ENCODE measurements around the gene RERE.
A peak's percentile ranks its signal among the peaks of the same experiment; 100 is the strongest.
"Not testable (repeated sequence)": the region's sequence is repeated elsewhere in the genome, so short reads cannot be mapped to it uniquely, and the experiment has no call there.

The RERE gene

DNA sequence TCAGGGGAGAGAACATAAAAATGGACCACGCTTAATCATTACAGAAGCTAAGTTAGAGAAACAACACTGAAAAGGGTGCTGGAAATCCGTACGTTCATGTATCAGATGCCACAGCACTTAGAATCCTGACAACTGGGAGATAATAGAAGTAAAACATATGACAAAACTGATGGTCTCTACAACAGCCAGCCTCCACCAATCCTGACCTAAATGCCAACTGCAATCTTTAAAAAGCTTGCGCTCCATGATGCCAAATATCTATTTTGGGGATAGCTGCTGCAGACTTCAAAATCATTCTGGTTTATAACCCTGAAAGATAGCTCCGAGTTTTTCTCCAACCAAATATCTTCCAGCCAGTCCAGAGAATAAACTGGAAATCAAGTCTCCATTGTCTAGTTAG lies 178.3 kb downstream of the RERE start:
- DNase-seq (ENCODE audit: low read depth), result no peak

DNA sequence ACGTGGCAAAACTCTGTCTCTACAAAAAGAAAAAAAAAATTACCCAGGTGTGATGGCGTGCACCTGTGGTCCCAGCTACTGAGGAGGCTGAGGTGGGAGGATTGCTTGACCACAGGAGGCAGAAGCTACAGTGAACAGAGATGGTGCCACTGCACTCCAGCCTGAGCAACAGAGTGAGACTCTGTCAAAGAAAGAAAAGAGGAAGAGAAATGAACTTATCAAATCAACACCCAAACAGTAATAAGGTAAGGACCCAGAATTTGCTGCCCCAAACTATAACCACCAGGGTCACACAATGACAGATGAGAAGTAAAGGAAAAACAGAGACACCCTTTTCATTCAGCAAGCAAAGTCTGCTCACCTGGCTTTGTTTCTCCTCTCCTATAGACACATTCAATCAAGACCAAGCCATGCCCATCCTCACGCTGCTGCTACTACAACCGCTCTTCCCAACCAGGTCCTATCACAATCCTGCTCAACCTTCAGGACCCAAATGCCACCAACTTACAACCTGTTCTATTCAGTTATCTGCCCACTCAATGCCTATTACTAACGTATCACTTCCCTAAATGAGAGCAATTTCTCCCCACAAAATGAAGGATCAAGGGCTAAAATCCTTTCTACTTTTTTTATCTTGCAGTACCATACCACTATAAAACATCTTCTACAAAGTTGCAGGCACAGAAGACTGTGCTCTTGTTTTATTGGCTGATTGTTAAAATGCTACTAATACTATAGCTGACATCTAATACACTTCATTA lies 183.5 kb downstream of the RERE start:
- DNase-seq (ENCODE audit: low read depth), result no peak

DNA sequence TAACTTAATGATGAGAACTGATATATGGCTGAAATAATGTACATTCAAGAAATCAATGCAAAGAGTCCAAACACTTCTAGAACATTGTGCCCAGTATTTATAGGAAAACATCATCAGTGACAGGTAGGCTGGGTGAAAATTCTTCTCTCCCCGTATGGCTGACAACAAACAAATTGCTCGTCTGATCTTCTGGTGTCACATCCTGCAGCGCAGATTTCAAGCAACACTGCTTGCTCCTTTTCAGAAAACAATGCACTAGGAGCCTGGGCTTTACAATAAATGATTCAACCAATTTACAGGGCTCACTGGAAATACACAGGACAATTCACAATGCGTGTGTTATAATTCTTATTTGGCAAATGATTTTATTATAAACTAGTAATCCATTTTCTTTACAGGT lies 185.3 kb downstream of the RERE start:
- DNase-seq (ENCODE audit: low read depth), result no peak

DNA sequence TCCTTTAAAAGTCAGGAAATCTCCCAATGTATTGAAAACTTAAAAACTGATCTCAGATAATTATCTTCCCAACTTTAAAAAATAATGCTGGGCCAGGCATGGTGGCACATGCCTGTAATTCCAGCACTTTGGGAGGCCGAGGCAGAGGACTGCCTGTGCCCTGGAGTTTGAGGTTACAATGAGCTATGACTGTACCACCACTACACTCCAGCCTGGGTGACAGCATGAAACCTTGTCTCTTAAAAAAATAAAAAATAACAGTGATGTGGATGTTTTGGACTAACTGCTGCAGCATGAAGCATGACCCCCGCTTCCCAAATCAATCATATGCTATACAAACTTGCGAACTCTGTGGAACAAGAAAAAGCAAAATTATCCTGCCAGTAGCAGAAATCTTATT lies 186.3 kb downstream of the RERE start:
- DNase-seq (ENCODE audit: low read depth), result no peak

DNA sequence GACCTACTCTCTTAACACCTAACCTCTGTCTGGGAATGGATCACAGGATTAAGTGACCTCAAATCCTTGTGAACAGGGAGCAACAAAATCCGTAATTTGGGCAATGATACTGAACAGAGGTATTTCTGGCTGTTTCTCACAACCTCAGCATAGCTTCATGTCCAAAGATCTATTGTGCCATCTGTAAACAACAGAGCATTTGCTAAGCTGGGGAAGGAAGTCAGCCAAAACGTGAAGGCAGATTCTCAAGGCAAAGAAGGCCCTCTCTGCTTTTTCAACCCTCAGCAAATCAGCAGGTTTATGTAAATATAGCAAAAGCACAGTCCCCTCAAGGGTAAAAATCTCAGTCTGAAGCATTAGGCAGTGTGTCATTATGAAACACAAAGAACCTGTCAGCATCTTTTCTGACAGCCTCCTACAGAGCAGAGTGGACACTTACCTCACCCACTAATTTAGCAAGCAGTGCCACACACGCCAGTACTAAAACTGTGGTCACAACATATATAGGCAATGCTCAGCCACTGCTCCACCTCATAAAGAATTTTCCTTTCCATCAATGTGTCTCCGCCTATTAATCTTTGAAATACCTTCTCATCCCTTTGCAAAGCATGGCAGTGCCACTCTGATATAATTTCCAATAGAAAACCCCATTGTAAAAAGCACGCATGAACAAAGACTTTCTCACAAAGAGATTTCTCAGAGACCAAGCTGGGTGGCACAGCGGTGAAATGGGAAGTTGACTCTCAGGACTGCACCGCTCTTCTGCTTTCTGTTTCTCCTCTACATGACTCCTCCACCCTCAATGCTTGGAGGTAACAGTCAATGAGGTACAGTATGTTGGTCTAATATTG lies 188.0 kb downstream of the RERE start:
- DNase-seq (ENCODE audit: low read depth), result no peak

DNA sequence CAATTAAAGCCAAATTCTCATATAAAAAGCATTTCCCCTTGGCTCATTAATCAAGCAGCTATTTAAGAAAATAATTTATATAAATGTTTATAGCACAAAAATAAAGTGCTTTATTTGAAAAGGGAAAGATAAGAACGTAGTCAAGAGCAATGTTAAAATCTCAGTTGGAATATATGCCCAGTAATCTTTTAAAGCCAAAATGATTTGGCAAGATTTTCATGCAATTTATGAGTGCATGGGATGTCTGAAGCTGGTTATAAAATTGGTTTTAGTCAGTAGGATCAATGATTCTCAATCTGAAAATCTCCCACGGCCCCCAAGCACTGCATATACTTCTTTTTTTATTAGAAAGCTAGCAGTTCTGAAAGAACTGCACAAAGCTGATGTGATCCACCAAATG lies 188.8 kb downstream of the RERE start:
- no peak for DNase-seq (ENCODE audit: low read depth)

DNA sequence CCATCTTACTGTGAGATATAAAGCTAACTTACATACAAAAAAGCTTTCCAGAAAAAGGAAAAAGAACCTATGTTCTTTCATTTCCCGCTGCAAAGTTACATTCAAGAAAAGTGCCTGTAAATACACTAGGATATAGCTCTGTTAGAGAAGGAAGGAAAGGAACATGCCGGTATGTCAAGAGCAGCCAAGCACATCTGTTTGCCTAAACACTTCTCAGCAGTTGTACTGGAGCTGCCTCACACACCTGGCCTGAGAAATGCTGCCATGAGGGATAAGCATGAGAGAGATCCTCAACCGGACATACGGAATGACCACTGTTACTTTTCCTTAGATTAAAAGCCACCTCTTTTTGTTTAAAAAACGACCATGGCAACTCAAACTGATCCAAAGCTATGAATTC lies 189.7 kb downstream of the RERE start:
- DNase-seq (ENCODE audit: low read depth), result no peak

DNA sequence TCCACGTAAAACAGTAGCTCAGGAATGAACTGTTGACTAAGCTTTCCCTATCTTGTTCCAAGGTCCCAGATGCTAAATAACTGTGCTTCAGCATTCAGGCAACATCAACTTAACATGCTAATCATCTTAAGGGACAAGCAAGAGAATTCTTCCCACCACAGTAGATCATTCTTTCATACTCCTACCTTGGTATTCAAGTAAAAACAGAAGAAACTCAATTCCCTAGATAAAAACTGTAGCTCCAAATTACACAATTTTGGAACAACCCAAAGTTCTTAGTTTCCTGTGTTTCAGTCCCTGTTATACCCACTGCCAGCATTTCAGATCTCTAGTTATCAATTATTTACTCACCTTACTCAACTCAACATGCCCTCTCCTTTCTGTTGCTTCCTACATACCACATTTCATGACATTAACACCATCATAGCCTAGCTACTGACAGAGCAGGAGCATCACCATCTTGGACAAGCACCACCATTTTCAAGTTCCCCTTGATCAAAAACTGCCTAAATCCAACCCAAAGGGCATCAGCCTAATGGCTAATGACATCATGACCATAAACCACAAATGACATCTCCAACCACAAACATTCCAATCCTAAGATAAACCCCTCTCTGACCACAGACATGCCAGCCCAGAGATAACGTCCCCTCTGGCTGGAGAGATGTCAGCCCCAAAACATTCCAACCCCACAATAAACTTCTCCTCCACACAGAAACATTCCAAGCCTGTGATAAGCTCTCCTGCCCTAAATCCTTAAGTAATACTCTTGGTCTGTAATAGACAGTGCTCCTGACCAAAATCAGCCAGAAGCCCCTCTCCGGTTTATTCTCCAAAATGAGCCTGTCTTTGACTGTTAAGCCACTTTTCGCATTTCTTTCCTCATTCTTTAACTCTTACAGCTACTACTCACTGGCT lies 191.2 kb downstream of the RERE start:
- DNase-seq (ENCODE audit: low read depth), result no peak

DNA sequence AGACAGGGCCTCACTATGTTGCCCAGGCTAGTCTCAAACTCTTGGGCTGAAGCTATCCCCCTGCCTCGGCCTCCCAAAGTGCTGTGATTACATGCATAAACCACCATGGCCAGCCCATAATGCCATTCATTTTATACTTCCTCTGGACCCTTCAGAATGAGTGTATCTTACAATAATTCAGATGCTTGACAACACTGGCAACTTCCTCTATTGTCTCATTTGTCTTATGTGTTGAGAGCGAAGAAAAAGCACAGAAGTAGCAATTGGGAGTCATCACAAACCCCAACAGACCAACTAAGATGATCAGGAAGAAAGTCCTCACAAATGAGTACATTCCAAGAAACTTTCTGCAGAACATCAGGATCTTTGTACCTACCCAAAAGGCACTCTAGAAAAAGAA lies 191.9 kb downstream of the RERE start:
- no peak for DNase-seq (ENCODE audit: low read depth)

DNA sequence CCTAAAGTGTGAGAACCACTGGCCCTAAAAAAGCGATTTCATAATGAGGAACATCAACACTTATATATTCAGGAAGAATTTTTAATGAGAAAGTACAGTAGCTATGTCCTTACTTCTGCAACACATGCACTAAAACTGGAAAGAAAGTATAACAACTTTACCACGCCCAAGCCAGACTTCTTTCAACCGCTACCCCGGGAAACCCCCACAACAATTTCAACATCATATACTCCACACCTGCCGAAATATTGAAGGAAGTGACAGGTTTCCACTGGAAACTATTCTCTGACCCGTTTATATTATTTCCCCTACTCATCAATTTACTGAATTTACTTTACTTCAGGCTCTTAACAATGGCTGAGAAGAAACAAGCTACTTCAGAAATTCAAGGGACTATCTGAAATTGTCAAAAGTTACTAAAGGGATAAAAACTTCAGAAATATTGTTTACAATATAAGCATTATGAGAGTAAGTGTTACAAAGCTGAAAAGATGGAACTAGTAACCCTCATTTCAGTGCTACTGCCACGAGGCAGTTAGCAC lies 193.7 kb downstream of the RERE start:
- DNase-seq (ENCODE audit: low read depth), result not testable (repeated sequence)

DNA sequence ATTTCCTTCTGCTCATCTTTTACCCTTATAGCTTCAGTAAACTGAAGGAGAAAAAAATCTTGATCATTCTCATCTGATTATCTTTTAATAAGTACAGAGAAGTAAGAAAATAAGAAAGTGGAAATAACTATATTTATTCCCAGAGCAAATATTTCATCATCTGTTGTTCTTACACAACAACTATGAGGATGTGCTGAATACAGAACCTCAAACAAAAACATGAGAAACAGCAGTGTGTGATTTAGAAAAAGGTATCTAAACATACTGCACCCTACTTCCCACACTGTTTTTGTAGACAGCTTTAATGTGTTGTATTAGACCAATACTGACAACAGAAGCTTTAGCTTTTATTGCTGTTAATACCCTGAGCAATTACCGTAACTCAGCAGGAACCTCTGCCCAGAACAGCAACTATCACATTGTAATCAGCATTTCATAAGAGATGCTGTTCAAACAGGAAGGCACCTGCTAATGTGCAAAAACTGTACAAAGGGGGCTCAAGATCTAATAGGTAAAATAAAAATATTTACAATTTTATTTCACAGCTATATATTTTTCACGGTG lies 195.6 kb downstream of the RERE start:
- not testable (repeated sequence) for DNase-seq (ENCODE audit: low read depth)

DNA sequence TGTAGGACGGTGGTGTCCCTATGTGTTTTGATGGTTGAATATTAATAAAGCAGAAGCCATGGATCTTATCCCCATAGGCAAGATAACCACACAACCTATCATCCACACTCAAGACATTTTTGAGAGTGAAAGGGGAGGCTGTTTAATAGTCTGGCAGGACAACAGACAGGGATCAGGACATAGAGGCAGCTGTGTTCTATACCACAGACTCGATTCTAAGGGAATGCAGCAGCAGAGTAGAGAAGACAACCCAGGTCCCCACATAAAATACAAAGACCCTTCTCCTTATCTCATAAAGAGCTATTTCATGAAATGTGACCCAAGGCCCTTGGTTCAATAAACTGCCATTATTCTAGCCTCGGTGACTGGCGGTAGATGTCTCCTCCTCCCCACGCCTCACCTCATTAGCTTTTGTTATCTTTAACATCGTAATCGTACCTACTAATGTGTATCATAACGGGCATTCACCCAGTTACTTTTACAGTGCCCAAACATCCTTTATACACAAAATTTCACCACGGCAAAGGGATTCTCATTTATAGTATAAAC lies 196.3 kb downstream of the RERE start:
- DNase-seq (ENCODE audit: low read depth), result not testable (repeated sequence)

DNA sequence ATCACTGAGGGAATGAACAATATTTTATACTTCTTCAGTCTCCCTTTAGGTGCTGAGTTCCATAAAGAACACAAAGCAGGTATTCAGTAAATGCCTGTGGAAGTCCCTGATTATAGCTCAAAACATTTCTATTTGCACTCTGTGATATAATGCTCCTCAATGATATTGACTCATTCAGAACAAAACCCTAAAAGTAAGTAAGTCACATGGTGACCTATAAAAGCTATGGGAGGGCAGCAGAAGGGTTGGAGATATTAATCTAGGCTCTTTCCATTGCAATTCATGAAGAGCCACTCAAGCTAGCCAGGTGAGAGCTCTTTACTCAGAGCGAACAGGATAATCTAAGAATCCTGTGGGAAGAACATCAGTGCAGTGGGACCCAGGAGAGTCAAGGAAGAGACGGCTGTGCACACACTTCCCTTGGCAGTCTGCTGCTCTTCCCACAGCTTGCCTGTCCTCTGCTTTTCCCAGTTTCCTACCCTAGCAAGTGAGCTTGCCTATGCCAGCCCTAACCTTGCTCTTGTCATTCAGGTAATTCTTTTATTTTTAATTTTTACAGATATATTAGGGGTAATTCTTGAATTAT lies 197.4 kb downstream of the RERE start:
- not testable (repeated sequence) for DNase-seq (ENCODE audit: low read depth)

DNA sequence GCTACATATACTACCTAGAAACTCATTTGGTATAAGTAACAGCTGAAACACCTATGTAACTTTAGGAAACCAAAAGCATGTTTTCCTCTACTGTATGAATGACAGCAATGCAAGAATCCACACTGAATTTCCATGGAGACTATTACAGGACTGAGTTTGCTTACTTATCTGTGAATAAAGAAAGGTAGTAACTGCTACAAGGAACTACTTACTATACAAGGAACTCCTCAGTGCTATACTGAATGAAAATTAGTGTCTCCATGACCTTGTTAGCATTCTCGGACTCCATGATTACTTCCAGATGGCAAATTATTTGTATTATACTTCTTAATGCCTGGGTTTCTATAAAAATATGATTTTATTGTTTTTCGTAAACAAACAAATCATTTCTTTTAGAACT lies 198.0 kb downstream of the RERE start:
- DNase-seq (ENCODE audit: low read depth), result not testable (repeated sequence)

DNA sequence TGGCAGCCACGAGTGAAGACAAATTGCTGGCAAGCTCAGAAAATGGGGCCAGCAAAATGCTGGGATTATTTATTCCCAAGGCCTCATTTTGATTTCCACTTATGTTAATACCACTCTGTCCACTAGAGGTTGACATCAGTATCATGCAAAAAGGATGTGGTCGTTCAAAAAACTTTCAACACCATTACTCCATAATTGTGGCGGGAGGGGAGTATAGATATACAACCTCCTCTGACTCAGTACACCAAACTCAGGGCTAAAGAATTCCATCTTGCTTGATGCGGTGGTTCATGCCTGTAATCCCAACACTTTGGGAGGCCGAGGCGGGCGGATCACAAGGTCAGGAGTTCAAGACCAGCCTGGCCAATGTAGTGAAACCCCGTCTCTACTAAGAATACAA lies 200.6 kb downstream of the RERE start:
- DNase-seq (ENCODE audit: low read depth), result not testable (repeated sequence)

DNA sequence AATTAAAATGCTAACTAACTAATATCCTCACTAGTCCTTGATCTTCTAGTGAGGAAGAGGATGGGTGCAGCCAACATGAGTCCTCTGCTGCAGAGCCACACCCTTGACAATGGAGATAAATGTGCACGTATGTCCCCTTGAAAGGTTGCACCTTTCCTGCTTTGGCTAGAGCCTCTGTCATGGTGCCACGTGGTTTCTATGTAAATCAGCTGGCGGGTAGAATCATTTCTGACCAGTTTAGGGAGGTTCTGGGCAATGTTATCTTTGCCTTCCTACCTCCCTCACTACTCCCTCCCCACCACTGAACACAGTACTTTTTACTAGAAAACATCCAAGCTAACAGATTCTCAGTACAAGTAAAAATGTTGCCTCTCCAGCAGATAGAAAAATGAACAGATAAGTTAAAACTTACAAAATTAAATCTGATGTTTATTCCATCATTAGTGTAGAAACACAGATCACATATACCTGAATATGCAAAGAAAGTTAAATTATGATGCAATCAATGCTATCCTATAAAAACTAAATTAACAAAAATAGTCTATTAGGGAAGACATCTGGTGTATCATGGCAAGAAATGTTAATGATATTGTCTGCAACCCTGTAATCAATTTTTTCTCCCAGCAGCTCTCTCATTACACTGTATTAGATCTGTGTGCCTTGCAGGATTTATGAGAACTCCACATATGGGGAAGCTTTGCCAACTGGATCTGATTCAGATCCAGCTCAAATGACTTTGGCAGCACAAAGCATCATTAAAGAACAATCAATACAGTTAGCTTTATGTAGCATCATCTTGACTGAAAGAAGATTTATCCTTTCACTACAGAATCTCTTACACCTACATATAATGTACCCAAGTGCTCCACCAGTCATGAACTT lies 205.6 kb downstream of the RERE start:
- DNase-seq (ENCODE audit: low read depth), result not testable (repeated sequence)

DNA sequence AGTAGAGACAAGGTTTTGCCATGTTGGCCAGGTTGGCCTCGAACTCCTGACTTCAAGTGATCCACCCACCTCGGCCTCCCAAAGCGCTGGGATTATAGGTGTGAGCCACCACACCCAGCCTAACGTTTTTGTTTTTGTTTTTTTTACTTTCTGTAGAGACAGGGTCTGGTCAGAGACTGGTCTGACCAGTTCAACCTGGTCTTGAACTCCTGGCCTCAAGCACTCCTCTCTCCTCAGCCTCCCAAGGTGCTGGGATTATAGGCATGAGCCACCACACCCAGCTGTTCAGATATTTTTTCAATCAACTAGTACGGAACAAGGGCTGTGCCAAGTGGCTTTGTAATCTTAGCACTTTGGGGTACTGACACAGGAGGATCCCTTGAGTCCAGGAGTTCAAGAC lies 209.5 kb downstream of the RERE start:
- DNase-seq (ENCODE audit: low read depth), result no peak

DNA sequence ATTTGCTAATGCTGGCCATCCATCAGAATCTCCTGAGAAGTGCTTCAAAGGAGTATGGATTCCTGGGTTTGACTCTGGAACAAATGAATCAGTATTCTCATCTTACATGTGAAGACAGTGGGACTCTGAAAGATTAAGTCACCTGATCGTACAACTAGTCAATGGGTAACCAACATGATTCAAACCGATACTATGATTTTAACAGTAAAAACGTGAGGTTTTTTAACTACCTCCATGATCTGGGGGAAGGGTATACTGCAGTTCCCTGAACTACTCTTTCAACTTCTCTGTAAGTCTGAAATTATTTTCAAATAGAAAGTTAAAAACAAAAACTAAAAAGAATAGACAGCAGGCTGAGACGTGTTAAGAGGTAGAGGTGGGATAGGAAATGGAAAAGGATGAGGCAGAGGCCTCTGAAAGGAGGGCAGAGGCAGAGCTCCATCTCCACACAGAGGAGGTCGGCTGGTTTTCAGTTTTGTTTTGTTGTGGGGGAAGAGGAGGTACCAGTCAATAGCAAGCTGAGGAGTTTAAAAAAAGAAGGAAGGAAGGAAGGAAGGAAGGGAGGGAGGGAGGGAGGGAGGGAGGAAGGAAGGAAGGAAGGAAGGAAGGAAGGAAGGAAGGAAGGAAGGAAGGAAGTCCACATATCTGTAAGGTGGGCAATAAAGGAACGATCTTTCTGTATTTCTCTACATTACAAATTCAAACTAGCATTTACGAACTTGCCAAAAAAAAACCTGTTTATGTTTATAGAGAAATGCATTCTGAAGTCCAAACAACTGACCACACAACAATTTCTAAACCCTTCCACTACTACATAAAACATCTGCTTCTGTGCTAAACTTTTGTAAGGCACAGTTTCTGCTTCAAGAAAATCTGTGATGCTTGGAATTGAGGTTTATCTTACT lies 213.1 kb downstream of the RERE start:
- DNase-seq (ENCODE audit: low read depth), result peak; percentile 16

DNA sequence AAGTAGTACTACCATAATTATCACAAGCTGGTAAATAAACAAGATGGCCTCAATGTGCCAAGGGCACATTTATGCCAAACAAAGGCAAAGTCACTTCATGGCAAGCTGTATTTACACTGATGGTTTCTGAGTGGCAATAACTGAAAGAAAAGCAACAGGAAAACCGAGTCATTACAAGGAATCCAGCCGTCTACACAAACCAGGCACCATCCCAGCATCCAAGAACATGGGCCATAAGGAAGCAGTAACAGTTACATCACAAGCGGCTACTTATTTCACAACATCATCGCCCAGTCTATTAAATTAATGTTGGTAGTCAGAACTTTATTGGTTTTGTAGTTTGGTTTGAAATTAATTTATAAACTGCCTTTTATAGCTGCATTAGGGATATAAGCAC lies 214.2 kb downstream of the RERE start:
- no peak for DNase-seq (ENCODE audit: low read depth)

All from stimulated activated CD4-positive, alpha-beta T cell treated with anti-CD3 and anti-CD28 coated beads, Interleukin-2, amount 100 ng/mL, for 4 hours (primary cell).